ENCODE measurements around the gene CGN. TPM values are rescaled to one million over a fixed set of nuclear protein-coding genes. Genes with fewer than 3 reads are reported as not detected.

Gene CGN
- total RNA-seq, 2 experiments from 2014 or later = 0.08 to 0.28 TPM

DNA sequence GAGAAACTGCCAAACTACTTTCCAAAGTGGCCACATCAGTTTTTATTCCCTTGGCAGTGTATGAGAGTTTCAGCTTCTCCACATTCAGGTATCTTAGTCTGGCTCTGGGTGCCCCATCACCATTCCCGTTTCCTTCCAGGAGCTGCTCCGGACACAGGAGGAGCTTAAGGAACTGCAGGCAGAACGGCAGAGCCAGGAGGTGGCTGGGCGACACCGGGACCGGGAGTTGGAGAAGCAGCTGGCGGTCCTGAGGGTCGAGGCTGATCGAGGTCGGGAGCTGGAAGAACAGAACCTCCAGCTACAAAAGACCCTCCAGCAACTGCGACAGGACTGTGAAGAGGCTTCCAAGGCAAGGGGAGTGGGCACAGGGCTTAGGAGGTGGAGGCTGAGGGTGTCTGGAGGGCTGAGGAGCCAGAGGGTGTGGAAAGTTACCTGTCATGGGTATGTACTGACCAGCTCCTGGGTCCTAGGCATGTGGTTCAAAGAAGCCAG lies 18.1 kb downstream of the CGN start:
- ChIA-PET POLR2A (interaction anchor here (0.6 kb wide), 1 partner anchor 781 kb away, joined by 3 read pairs; no protein-coding TSS in a partner anchor), CTCF (no interaction called here)
- Mint-ChIP-seq H3K27me3 (no peaks in the 10 kb centered on the region), H3K9me3 (no peaks in the 10 kb centered on the region), H3K4me3 (no peak overlapping the region), H3K36me3 (ENCODE audit: low read depth) (no peaks in the 10 kb centered on the region), H3K4me1 (ENCODE audit: low read depth) (no peaks in the 10 kb centered on the region), H3K27ac (no peak overlapping the region)
- intact Hi-C loops (cut with DNase I, micrococcal nuclease) = no loop called here
- no peaks in the 10 kb centered on the region for H3K27me3 ChIP-seq (ENCODE audit: control insufficient read depth in 1 of 2, insufficient read depth in 2 of 2, low read length in 2 of 2)
- DNase-seq = no peak
- H3K9me3 ChIP-seq (ENCODE audit: control insufficient read depth in 1 of 2, insufficient read depth in 1 of 2, low read length in 2 of 2) = no peaks in the 10 kb centered on the region
- H3K27ac ChIP-seq (ENCODE audit: low read depth in 1 of 2, low read length in 2 of 2) = no peak overlapping the region
- H3K4me1 ChIP-seq (ENCODE audit: insufficient read depth, low read length) = no peaks in the 10 kb centered on the region
- no peaks in the 10 kb centered on the region for H3K36me3 ChIP-seq (ENCODE audit: insufficient read depth, low read length)
- H3K4me3 ChIP-seq (ENCODE audit: low read length) = no peak overlapping the region
- no peak for ATAC-seq (ENCODE audit: poor library complexity)
- TF ChIP-seq CTCF (IDR thresholded peaks at IDR 0.05) = no peak

DNA sequence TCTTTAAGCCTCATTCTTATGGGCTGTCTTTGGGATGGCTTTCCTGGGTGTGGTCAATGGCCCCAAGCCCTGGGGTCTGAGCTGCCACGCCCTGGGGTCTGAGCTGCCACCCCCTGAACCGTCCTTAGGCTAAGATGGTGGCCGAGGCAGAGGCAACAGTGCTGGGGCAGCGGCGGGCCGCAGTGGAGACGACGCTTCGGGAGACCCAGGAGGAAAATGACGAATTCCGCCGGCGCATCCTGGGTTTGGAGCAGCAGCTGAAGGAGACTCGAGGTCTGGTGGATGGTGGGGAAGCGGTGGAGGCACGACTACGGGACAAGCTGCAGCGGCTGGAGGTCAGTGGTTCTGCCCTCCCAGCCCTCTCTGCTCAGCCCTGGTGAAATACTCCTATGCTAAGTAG lies 18.6 kb downstream of the CGN start:
- H3K9me3 Mint-ChIP-seq = no peaks in the 10 kb centered on the region
- ATAC-seq (ENCODE audit: poor library complexity) = no peak
- ChIA-PET CTCF (no interaction called here), POLR2A (interaction anchor here (0.6 kb wide), 1 partner anchor 781 kb away, joined by 3 read pairs; no protein-coding TSS in a partner anchor)
- intact Hi-C loops (cut with DNase I, micrococcal nuclease) = loop anchor here in 1 of 2 experiments (5.0 kb wide), 1 partner anchor 473 kb away; no protein-coding TSS in a partner anchor
- no peaks in the 10 kb centered on the region for H3K4me1 Mint-ChIP-seq (ENCODE audit: low read depth)
- H3K9me3 ChIP-seq (ENCODE audit: control insufficient read depth in 1 of 2, insufficient read depth in 1 of 2, low read length in 2 of 2) = no peaks in the 10 kb centered on the region
- no peak overlapping the region for H3K27ac Mint-ChIP-seq
- H3K27ac ChIP-seq (ENCODE audit: low read depth in 1 of 2, low read length in 2 of 2) = no peak overlapping the region
- TF ChIP-seq CTCF (IDR thresholded peaks at IDR 0.05) = no peak
- DNase-seq = no peak
- no peaks in the 10 kb centered on the region for H3K27me3 Mint-ChIP-seq
- no peaks in the 10 kb centered on the region for H3K27me3 ChIP-seq (ENCODE audit: control insufficient read depth in 1 of 2, insufficient read depth in 2 of 2, low read length in 2 of 2)
- H3K4me3 Mint-ChIP-seq = no peak overlapping the region
- H3K4me3 ChIP-seq (ENCODE audit: low read length) = no peak overlapping the region
- no peaks in the 10 kb centered on the region for H3K36me3 Mint-ChIP-seq (ENCODE audit: low read depth)
- H3K4me1 ChIP-seq (ENCODE audit: insufficient read depth, low read length) = peaks cover 3% of the 10 kb centered on the region
- no peaks in the 10 kb centered on the region for H3K36me3 ChIP-seq (ENCODE audit: insufficient read depth, low read length)

- CTCF ChIA-PET = no interaction called here
- H3K27me3 Mint-ChIP-seq = no peaks in the 10 kb centered on the region
Observed at GRCh38 chr1:151530461-151530860, 19.3 kb downstream of the CGN start.

More at GRCh38 chr1:151530461-151530860, 19.3 kb downstream of the CGN start:
- no peak for TF ChIP-seq CTCF (IDR thresholded peaks at IDR 0.05)
- Histone ChIP-seq H3K4me1 (ENCODE audit: insufficient read depth, low read length) (peaks cover 4% of the 10 kb centered on the region), H3K36me3 (ENCODE audit: insufficient read depth, low read length) (no peaks in the 10 kb centered on the region), H3K27ac (ENCODE audit: low read depth in 1 of 2, low read length in 2 of 2) (no peak overlapping the region), H3K4me3 (ENCODE audit: low read length) (no peak overlapping the region), H3K27me3 (ENCODE audit: control insufficient read depth in 1 of 2, insufficient read depth in 2 of 2, low read length in 2 of 2) (no peaks in the 10 kb centered on the region), H3K9me3 (ENCODE audit: control insufficient read depth in 1 of 2, insufficient read depth in 1 of 2, low read length in 2 of 2) (no peaks in the 10 kb centered on the region)
- POLR2A ChIA-PET = no interaction called here
- no peak for ATAC-seq (ENCODE audit: poor library complexity)
- DNase-seq = no peak
- Mint-ChIP-seq H3K4me3 (no peak overlapping the region), H3K27ac (no peak overlapping the region), H3K9me3 (no peaks in the 10 kb centered on the region), H3K4me1 (ENCODE audit: low read depth) (no peaks in the 10 kb centered on the region), H3K36me3 (ENCODE audit: low read depth) (no peaks in the 10 kb centered on the region)
- intact Hi-C loops (cut with DNase I, micrococcal nuclease) = loop anchor here in 1 of 2 experiments (5.0 kb wide), 1 partner anchor 472 kb away; no protein-coding TSS in a partner anchor
